Measurements from ENCODE around the gene AKT3.

DNA sequence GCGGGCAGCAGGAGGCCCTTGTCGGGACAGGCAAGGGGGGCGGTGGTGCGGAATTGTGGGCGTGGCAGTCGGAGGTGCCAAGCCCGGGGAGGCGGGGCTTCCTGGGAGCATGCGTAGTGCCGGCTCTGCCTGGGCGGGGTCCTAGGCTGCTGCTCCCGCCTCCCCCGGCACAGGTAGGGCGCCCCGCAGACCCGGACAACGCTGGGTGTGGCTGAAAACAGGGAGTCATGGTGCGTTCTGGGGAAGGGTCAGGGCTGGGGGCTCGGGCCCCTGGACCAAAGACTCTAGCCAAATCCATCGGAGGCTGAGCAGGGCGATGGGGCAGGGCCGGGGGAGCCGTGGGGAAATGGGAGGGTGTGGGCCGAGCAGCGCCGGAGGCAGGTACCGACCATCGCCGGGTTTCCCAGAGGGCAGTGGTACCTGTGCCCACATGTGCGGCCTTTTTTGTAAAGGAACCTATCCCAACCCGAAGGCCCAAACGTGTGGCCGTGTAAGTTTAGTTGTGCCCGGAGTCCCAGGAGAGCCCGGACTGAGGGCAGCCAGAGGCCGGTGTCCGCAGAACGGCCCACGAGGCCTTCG is 362.3 kb downstream of the AKT3 start:
- TF ChIP-seq, protein P1, sequence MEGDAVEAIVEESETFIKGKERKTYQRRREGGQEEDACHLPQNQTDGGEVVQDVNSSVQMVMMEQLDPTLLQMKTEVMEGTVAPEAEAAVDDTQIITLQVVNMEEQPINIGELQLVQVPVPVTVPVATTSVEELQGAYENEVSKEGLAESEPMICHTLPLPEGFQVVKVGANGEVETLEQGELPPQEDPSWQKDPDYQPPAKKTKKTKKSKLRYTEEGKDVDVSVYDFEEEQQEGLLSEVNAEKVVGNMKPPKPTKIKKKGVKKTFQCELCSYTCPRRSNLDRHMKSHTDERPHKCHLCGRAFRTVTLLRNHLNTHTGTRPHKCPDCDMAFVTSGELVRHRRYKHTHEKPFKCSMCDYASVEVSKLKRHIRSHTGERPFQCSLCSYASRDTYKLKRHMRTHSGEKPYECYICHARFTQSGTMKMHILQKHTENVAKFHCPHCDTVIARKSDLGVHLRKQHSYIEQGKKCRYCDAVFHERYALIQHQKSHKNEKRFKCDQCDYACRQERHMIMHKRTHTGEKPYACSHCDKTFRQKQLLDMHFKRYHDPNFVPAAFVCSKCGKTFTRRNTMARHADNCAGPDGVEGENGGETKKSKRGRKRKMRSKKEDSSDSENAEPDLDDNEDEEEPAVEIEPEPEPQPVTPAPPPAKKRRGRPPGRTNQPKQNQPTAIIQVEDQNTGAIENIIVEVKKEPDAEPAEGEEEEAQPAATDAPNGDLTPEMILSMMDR (IDR thresholded peaks at IDR 0.05), result no peak
- TF ChIP-seq POLR2A (IDR thresholded peaks at IDR 0.05), result no peak
